Stimulated activated CD8-positive, alpha-beta memory T cell treated with anti-CD3 and anti-CD28 coated beads, Interleukin-15, amount 100 ng/mL, for 48 hours (primary cell): ENCODE measurements around the gene GRB2.
"Not testable (repeated sequence)": the region's sequence is repeated elsewhere in the genome, so short reads cannot be mapped to it uniquely, and the experiment has no call there.

Experiments
- DNase-seq, 2 donors: peaks; one replicate each; pipeline ENCODE4 v3.0.0-alpha.2; 2020; ENCODE audit warnings: low read depth in 2 of 2

The GRB2 gene

GRCh38 chr17:75350706-75351105, 54.8 kb downstream of the GRB2 start:
- no peak for DNase-seq

- DNase-seq, result no peak
These were observed 55.4 kb downstream of the GRB2 start for GRCh38 chr17:75350029-75350428.

GRCh38 chr17:75349589-75349988, 55.9 kb downstream of the GRB2 start:
- no peak for DNase-seq

GRCh38 chr17:75348386-75349012, 57.0 kb downstream of the GRB2 start:
- no peak for DNase-seq

- DNase-seq, result peak; percentile 42 to 52
These were observed 58.6 kb downstream of the GRB2 start for GRCh38 chr17:75346906-75347305.

- DNase-seq, result not testable (repeated sequence)
These were observed 59.1 kb downstream of the GRB2 start for GRCh38 chr17:75346368-75346767.

GRCh38 chr17:75345514-75346167, 59.8 kb downstream of the GRB2 start:
- DNase-seq, result peak in 1 of 2 donors; percentile 56

- DNase-seq, result no peak
These were observed 60.8 kb downstream of the GRB2 start for GRCh38 chr17:75344666-75345065.

GRCh38 chr17:75342996-75343395, 62.5 kb downstream of the GRB2 start:
- no peak for DNase-seq

GRCh38 chr17:75341784-75342486, 63.5 kb downstream of the GRB2 start:
- no peak for DNase-seq

- DNase-seq, result no peak
These were observed 64.8 kb downstream of the GRB2 start for GRCh38 chr17:75340631-75341030.

GRCh38 chr17:75339971-75340370, 65.5 kb downstream of the GRB2 start:
- DNase-seq, result no peak

GRCh38 chr17:75338335-75338734, 67.1 kb downstream of the GRB2 start:
- no peak for DNase-seq

GRCh38 chr17:75335315-75335714, 70.2 kb downstream of the GRB2 start:
- no peak for DNase-seq

GRCh38 chr17:75334723-75335122, 70.8 kb downstream of the GRB2 start:
- no peak for DNase-seq

- DNase-seq, result no peak
These were observed 73.8 kb downstream of the GRB2 start for GRCh38 chr17:75331671-75332070.

- DNase-seq, result no peak
These were observed 77.7 kb downstream of the GRB2 start for GRCh38 chr17:75327757-75328156.

- no peak for DNase-seq
These were observed 79.1 kb downstream of the GRB2 start for GRCh38 chr17:75326226-75326848.

GRCh38 chr17:75325827-75326225, 79.7 kb downstream of the GRB2 start:
- no peak for DNase-seq

- DNase-seq, result no peak
These were observed 80.1 kb downstream of the GRB2 start for GRCh38 chr17:75325348-75325747.

GRCh38 chr17:75321506-75321905, 84.0 kb downstream of the GRB2 start:
- DNase-seq, result no peak

- DNase-seq, result no peak
These were observed 85.4 kb downstream of the GRB2 start for GRCh38 chr17:75319904-75320691.
